HG02884 (cell line): ENCODE results near the gene HYAL3.
"Not testable (repeated sequence)": the region's sequence is repeated elsewhere in the genome, so short reads cannot be mapped to it uniquely, and the experiment has no call there.

Source experiments
- ATAC-seq: cut with Tn5 transposase; IDR thresholded peaks from one replicate; pipeline ENCODE4 v1.9.1; 2021; ENCODE audit warnings: mild to moderate bottlenecking, moderate library complexity; ENCODE audit not compliant: unreplicated experiment

Gene HYAL3

GRCh38 chr3:50316657-50317242 lies 17.5 kb upstream of the HYAL3 start:
- ATAC-seq: no peak

- ATAC-seq: no peak
Measured at GRCh38 chr3:50314816-50315215, 15.6 kb upstream of the HYAL3 start.

- ATAC-seq: no peak
Measured at GRCh38 chr3:50314342-50314741, 15.1 kb upstream of the HYAL3 start.

- not testable (repeated sequence) for ATAC-seq
Measured at GRCh38 chr3:50312041-50312440, 12.8 kb upstream of the HYAL3 start.

GRCh38 chr3:50304601-50305000 lies 5.4 kb upstream of the HYAL3 start:
- no peak for ATAC-seq

- no peak for ATAC-seq
Measured at GRCh38 chr3:50303013-50303815, 4.0 kb upstream of the HYAL3 start, which contains the start of gene HYAL1. Gene HYAL1, minus strand, starts transcription at chr3:50303574. Its CDS starts 618 bp downstream, at chr3:50302956.

- no peak for ATAC-seq
Measured at GRCh38 chr3:50302095-50303012, 3.1 kb upstream of the HYAL3 start.

- no peak for ATAC-seq
Measured at GRCh38 chr3:50300681-50301254, 1.6 kb upstream of the HYAL3 start.

- no peak for ATAC-seq
Measured at GRCh38 chr3:50299929-50300680, 900 bp upstream of the HYAL3 start.

- no peak for ATAC-seq
Measured at GRCh38 chr3:50299638-50299928, 378 bp upstream of the HYAL3 start.

GRCh38 chr3:50297896-50298725 lies 1.1 kb downstream of the HYAL3 start:
- no peak for ATAC-seq

- ATAC-seq: no peak
Measured at GRCh38 chr3:50297384-50297775, 1.8 kb downstream of the HYAL3 start.

- no peak for ATAC-seq
Measured at GRCh38 chr3:50296721-50297383, 2.4 kb downstream of the HYAL3 start.

GRCh38 chr3:50295553-50296431 lies 3.4 kb downstream of the HYAL3 start:
- no peak for ATAC-seq

GRCh38 chr3:50294492-50295403 lies 4.5 kb downstream of the HYAL3 start:
- no peak for ATAC-seq

- no peak for ATAC-seq
Measured at GRCh38 chr3:50294089-50294488, 5.1 kb downstream of the HYAL3 start.
